ENCODE measurements around the gene EPS8.

Gene EPS8

GRCh38 chr12:15580431-15580830 is 208.8 kb downstream of the EPS8 start:
- TF ChIP-seq EZH2 (IDR thresholded peaks at IDR 0.05): no peak
- no peak for TF ChIP-seq POLR2AphosphoS5 (IDR thresholded peaks at IDR 0.05; ENCODE audit: borderline replicate concordance, low read depth, low read length)
- TF ChIP-seq FOXP2 (optimal IDR thresholded peaks at IDR 0.05; ENCODE audit: control extremely low read depth, extremely low read length, insufficient read depth): no peak

GRCh38 chr12:15575671-15576541 is 213.3 kb downstream of the EPS8 start:
- no peak overlapping the region for H3K27ac ChIP-seq
- H3K36me3 ChIP-seq (ENCODE audit: insufficient read depth, low read length): no peaks in the 10 kb centered on the region
- DNase-seq (ENCODE audit: low read depth, low spot score): no peak
- no peak overlapping the region for H3K4me3 ChIP-seq
- H3K9ac ChIP-seq (ENCODE audit: insufficient read length): no peak overlapping the region
- no peaks in the 10 kb centered on the region for H3K9me3 ChIP-seq (ENCODE audit: low read depth, low read length)
- TF ChIP-seq EZH2 (IDR thresholded peaks at IDR 0.05): no peak
- TF ChIP-seq POLR2AphosphoS5 (IDR thresholded peaks at IDR 0.05; ENCODE audit: borderline replicate concordance, low read depth, low read length): no peak
- TF ChIP-seq FOXP2 (optimal IDR thresholded peaks at IDR 0.05; ENCODE audit: control extremely low read depth, extremely low read length, insufficient read depth): no peak

More at GRCh38 chr12:15580431-15580830, 208.8 kb downstream of the EPS8 start:
- no peak for DNase-seq (ENCODE audit: low read depth, low spot score)
- Histone ChIP-seq H3K9ac (ENCODE audit: insufficient read length) (no peak overlapping the region), H3K9me3 (ENCODE audit: low read depth, low read length) (no peaks in the 10 kb centered on the region), H3K4me3 (no peak overlapping the region), H3K27ac (no peak overlapping the region), H3K36me3 (ENCODE audit: insufficient read depth, low read length) (no peaks in the 10 kb centered on the region)

- Histone ChIP-seq H3K27ac (no peak overlapping the region), H3K9ac (ENCODE audit: insufficient read length) (no peak overlapping the region), H3K9me3 (ENCODE audit: low read depth, low read length) (no peaks in the 10 kb centered on the region), H3K36me3 (ENCODE audit: insufficient read depth, low read length) (no peaks in the 10 kb centered on the region), H3K4me3 (no peak overlapping the region)
- TF ChIP-seq EZH2 (IDR thresholded peaks at IDR 0.05) (no peak), FOXP2 (optimal IDR thresholded peaks at IDR 0.05; ENCODE audit: control extremely low read depth, extremely low read length, insufficient read depth) (no peak), POLR2AphosphoS5 (IDR thresholded peaks at IDR 0.05; ENCODE audit: borderline replicate concordance, low read depth, low read length) (no peak)
- DNase-seq (ENCODE audit: low read depth, low spot score): no peak
These were observed 214.8 kb downstream of the EPS8 start for GRCh38 chr12:15574353-15574752.

All from SK-N-MC (cell line).